ENCODE measurements around the gene ARID3C.

ARID3C gene

GRCh38 chr9:34594177-34594576 is 34.7 kb downstream of the ARID3C start:
- no peak for DNase-seq (ENCODE audit: low read depth)

- no peak for DNase-seq (ENCODE audit: low read depth)
Observed at GRCh38 chr9:34592895-34593601, 35.8 kb downstream of the ARID3C start.

- no peak for DNase-seq (ENCODE audit: low read depth)
Observed at GRCh38 chr9:34591917-34592866, 36.7 kb downstream of the ARID3C start.

GRCh38 chr9:34591248-34591916 is 37.5 kb downstream of the ARID3C start:
- peak; percentile 45 for DNase-seq (ENCODE audit: low read depth)

- no peak for DNase-seq (ENCODE audit: low read depth)
Observed at GRCh38 chr9:34590381-34591247, 38.3 kb downstream of the ARID3C start.

- DNase-seq (ENCODE audit: low read depth) = no peak
Observed at GRCh38 chr9:34589636-34590380, 39.1 kb downstream of the ARID3C start, which contains the start of gene CNTFR. Gene CNTFR (minus strand): TSS chr9:34589724. CDS start chr9:34568981, 20,743 bp downstream.

GRCh38 chr9:34588671-34589635 is 39.9 kb downstream of the ARID3C start:
- DNase-seq (ENCODE audit: low read depth) = no peak

GRCh38 chr9:34587271-34587670 is 41.6 kb downstream of the ARID3C start:
- no peak for DNase-seq (ENCODE audit: low read depth)

GRCh38 chr9:34585946-34586669 is 42.8 kb downstream of the ARID3C start:
- DNase-seq (ENCODE audit: low read depth) = no peak

- DNase-seq (ENCODE audit: low read depth) = no peak
Observed at GRCh38 chr9:34584970-34585369, 43.9 kb downstream of the ARID3C start.

GRCh38 chr9:34582787-34583186 is 46.1 kb downstream of the ARID3C start:
- no peak for DNase-seq (ENCODE audit: low read depth)

GRCh38 chr9:34581318-34581717 is 47.5 kb downstream of the ARID3C start:
- DNase-seq (ENCODE audit: low read depth) = no peak

GRCh38 chr9:34580358-34580757 is 48.5 kb downstream of the ARID3C start:
- DNase-seq (ENCODE audit: low read depth) = no peak

- DNase-seq (ENCODE audit: low read depth) = no peak
Observed at GRCh38 chr9:34579808-34580163, 49.1 kb downstream of the ARID3C start.

- no peak for DNase-seq (ENCODE audit: low read depth)
Observed at GRCh38 chr9:34579104-34579807, 49.6 kb downstream of the ARID3C start.

GRCh38 chr9:34578241-34579103 is 50.4 kb downstream of the ARID3C start:
- DNase-seq (ENCODE audit: low read depth) = peak; percentile 19
